IMR-90 (cell line): ENCODE data around the gene NR2C2. TPM values are rescaled to one million over a fixed set of nuclear protein-coding genes. Genes with fewer than 3 reads are reported as not detected.

Source experiments
- ATAC-seq: fragments of 200-7000 bp; cut with Tn5 transposase; 2 replicates; pipeline ENCODE4 v1.9.1; 2020; ENCODE audit warnings: low read depth, mild to moderate bottlenecking, moderate library complexity
- BruUV-seq: library from RNA; stranded (reverse); fragments of 400-500 nt; replicated peaks from 2 replicates; lab custom pipeline; 2021; lab: Mats Ljungman, UMichigan
- CTCF ChIA-PET: fragments of 300-600 bp; formaldehyde crosslinking; extraction: SDS; loops from one replicate; lab custom pipeline; 2021; ENCODE audit warnings: antibody characterized with exemption; lab: Yijun Ruan, JAX
- POLR2A ChIA-PET: fragments of 300-600 bp; sonication (Branson Sonifier 250); formaldehyde crosslinking; loops from one replicate; lab custom pipeline; 2022; ENCODE audit warnings: antibody characterized with exemption; ENCODE audit not compliant: unreplicated experiment; lab: Charles Lee
- DNase-seq: peaks from one replicate; pipeline ENCODE4 v3.0.0; 2013
- H2AFZ ChIP-seq: replicated peaks from 2 replicates; pipeline ENCODE3; 2013; ENCODE audit warnings: low read length, mild to moderate bottlenecking; ENCODE audit not compliant: poor library complexity
- H2AK5ac ChIP-seq: 2 replicates; pipeline ENCODE4 v1.6.1; 2013; ENCODE audit warnings: low read depth, low read length, inconsistent platforms
- H2AK9ac ChIP-seq: replicated peaks from 2 replicates; pipeline ENCODE3; 2013; ENCODE audit warnings: mild to moderate bottlenecking, low read depth, low read length, moderate library complexity; ENCODE audit not compliant: poor library complexity
- H2BK120ac ChIP-seq: 2 replicates; pipeline ENCODE4 v1.6.1; 2013; ENCODE audit warnings: low read depth, low read length, inconsistent platforms
- H2BK15ac ChIP-seq: 3 replicates; pipeline ENCODE4 v1.6.1; 2013; ENCODE audit warnings: low read depth, low read length, inconsistent platforms
- H2BK20ac ChIP-seq: 2 replicates; pipeline ENCODE4 v1.6.1; 2013; ENCODE audit warnings: low read depth, mild to moderate bottlenecking, inconsistent platforms, low read length, moderate library complexity
- H2BK5ac ChIP-seq: 2 replicates; pipeline ENCODE4 v1.6.1; 2013; ENCODE audit warnings: mild to moderate bottlenecking, low read depth, low read length, inconsistent platforms; ENCODE audit not compliant: poor library complexity, severe bottlenecking
- H3K14ac ChIP-seq: replicated peaks from 2 replicates; pipeline ENCODE4 v1.6.1; 2013; ENCODE audit warnings: low read depth, low read length, inconsistent platforms
- H3K18ac ChIP-seq: 2 replicates; pipeline ENCODE4 v1.6.1; 2013; ENCODE audit warnings: low read depth, low read length, control low read depth
- H3K23ac ChIP-seq: 2 replicates; pipeline ENCODE4 v1.6.1; 2013; ENCODE audit warnings: low read depth, low read length, inconsistent platforms
- H3K27ac ChIP-seq: 2 replicates; pipeline ENCODE4 v1.5.1; 2013; ENCODE audit warnings: mild to moderate bottlenecking, control low read depth, low read length; ENCODE audit not compliant: insufficient read depth
- H3K27me3 ChIP-seq: 2 replicates; pipeline ENCODE4 v1.6.1; 2013; ENCODE audit warnings: low read length; ENCODE audit not compliant: control insufficient read depth, insufficient read depth
- H3K36me3 ChIP-seq: 2 replicates; pipeline ENCODE4 v1.6.1; 2013; ENCODE audit warnings: low read length, mixed read lengths; ENCODE audit not compliant: control insufficient read depth, insufficient read depth
- H3K4ac ChIP-seq: 2 replicates; pipeline ENCODE4 v1.6.1; 2013; ENCODE audit warnings: low read depth, low read length, inconsistent platforms
- H3K4me1 ChIP-seq: 2 replicates; pipeline ENCODE4 v1.6.1; 2013; ENCODE audit warnings: low read length, mixed read lengths; ENCODE audit not compliant: control insufficient read depth, insufficient read depth
- H3K4me2 ChIP-seq: 2 replicates; pipeline ENCODE4 v1.6.1; 2013; ENCODE audit warnings: low read depth, mild to moderate bottlenecking, control low read depth, low read length, moderate library complexity
- H3K4me3 ChIP-seq: 2 replicates; pipeline ENCODE4 v1.5.1; 2013; ENCODE audit warnings: low read depth, mild to moderate bottlenecking, control low read depth, low read length, moderate library complexity; ENCODE audit not compliant: insufficient read depth
- H3K56ac ChIP-seq: 2 replicates; pipeline ENCODE4 v1.6.1; 2013; ENCODE audit warnings: low read length, inconsistent platforms; ENCODE audit not compliant: insufficient read depth; ENCODE audit errors: extremely low read depth
- H3K79me1 ChIP-seq, 2 experiments: 2 replicates each; pipeline ENCODE4 v1.6.1; 2013; ENCODE audit warnings: low read length in 2 of 2, inconsistent platforms in 1 of 2, low read depth in 1 of 2
- H3K9ac ChIP-seq: 2 replicates; pipeline ENCODE4 v1.6.1; 2013; ENCODE audit warnings: low read depth, low read length, control low read depth
- H3K9me1 ChIP-seq: 2 replicates; pipeline ENCODE4 v1.6.1; 2013; ENCODE audit warnings: low read length, inconsistent platforms; ENCODE audit not compliant: insufficient read depth
- H3K9me3 ChIP-seq: 2 replicates; pipeline ENCODE4 v1.6.1; 2013; ENCODE audit warnings: low read length; ENCODE audit not compliant: control insufficient read depth, insufficient read depth
- H4K20me1 ChIP-seq: 2 replicates; pipeline ENCODE4 v1.6.1; 2013; ENCODE audit warnings: low read length, inconsistent platforms; ENCODE audit not compliant: insufficient read depth
- H4K5ac ChIP-seq: 2 replicates; pipeline ENCODE4 v1.6.1; 2013; ENCODE audit warnings: mild to moderate bottlenecking, low read depth, low read length, control low read depth
- H4K8ac ChIP-seq, 2 experiments: 2 replicates each; pipeline ENCODE4 v1.6.1; 2013; ENCODE audit warnings: low read depth in 2 of 2, low read length in 2 of 2, control low read depth in 1 of 2, inconsistent platforms in 1 of 2
- H4K91ac ChIP-seq: 2 replicates; pipeline ENCODE4 v1.6.1; 2013; ENCODE audit warnings: low read depth, low read length, inconsistent platforms; ENCODE audit not compliant: insufficient read depth
- BHLHE40 ChIP-seq: fragments of 150-350 bp; IDR thresholded peaks from 2 replicates; pipeline ENCODE4 v1.6.1; 2016; ENCODE audit warnings: mild to moderate bottlenecking, low read depth, low read length
- CEBPB ChIP-seq: IDR thresholded peaks from 2 replicates; pipeline ENCODE4 v1.6.1; 2012; ENCODE audit warnings: low read depth, low read length, improper control_type of control experiment
- CHD1 ChIP-seq: IDR thresholded peaks from 2 replicates; pipeline ENCODE4 v1.6.1; 2012; ENCODE audit warnings: low read depth, low read length, improper control_type of control experiment
- ELK1 ChIP-seq: fragments of 150-350 bp; IDR thresholded peaks from 2 replicates; pipeline ENCODE4 v1.6.1; 2016; ENCODE audit warnings: low read depth, mild to moderate bottlenecking, low read length, moderate library complexity, borderline replicate concordance
- FOS ChIP-seq: fragments of 150-350 bp; IDR thresholded peaks from 2 replicates; pipeline ENCODE4 v1.6.1; 2016; ENCODE audit warnings: low read depth, low read length
- MAZ ChIP-seq: IDR thresholded peaks from 2 replicates; pipeline ENCODE4 v1.6.1; 2012; ENCODE audit warnings: low read depth, mild to moderate bottlenecking, low read length, improper control_type of control experiment, moderate library complexity, borderline replicate concordance
- MXI1 ChIP-seq: IDR thresholded peaks from 2 replicates; pipeline ENCODE4 v1.6.1; 2012; ENCODE audit warnings: low read depth, mild to moderate bottlenecking, low read length, moderate library complexity, borderline replicate concordance
- NFE2L2 ChIP-seq: fragments of 150-350 bp; IDR thresholded peaks from 2 replicates; pipeline ENCODE4 v1.6.1; 2016; ENCODE audit warnings: low read depth, mild to moderate bottlenecking, low read length
- POLR2A ChIP-seq: IDR thresholded peaks from 2 replicates; pipeline ENCODE4 v1.6.1; 2012; ENCODE audit warnings: mild to moderate bottlenecking, low read depth, low read length
- RAD21 ChIP-seq: IDR thresholded peaks from 2 replicates; pipeline ENCODE4 v1.6.1; 2012; ENCODE audit warnings: low read length, improper control_type of control experiment
- SMC3 ChIP-seq: fragments of 150-350 bp; IDR thresholded peaks from 2 replicates; pipeline ENCODE4 v1.6.1; 2016; ENCODE audit warnings: low read depth, mild to moderate bottlenecking, antibody characterized with exemption, low read length, moderate library complexity
- USF2 ChIP-seq: fragments of 150-350 bp; IDR thresholded peaks from 2 replicates; pipeline ENCODE4 v1.6.1; 2017; ENCODE audit warnings: mild to moderate bottlenecking, antibody characterized with exemption, low read length, low read depth
- WGBS, 2 experiments: methylation state at CpG; one replicate each; pipeline versions ENCODE4 v1.1.5 to v1.1.7; 2013; ENCODE audit warnings: missing lambda C conversion rate in 2 of 2; ENCODE audit not compliant: insufficient read length in 1 of 2; ENCODE audit errors: extremely low coverage in 2 of 2; 5-methylcytosine and 5-hydroxymethylcytosine counted together
- dilution Hi-C: fragments of 300-500 bp; cut with HindIII; formaldehyde crosslinking; loops from one replicate; pipeline ENCODE4 v1.14.3; 2018; ENCODE audit warnings: low sequenced_read_pairs; ENCODE audit not compliant: unreplicated experiment
- in situ Hi-C: fragments of 300-500 bp; cut with MboI; formaldehyde crosslinking; loops from 3 replicates; pipeline ENCODE4 v1.14.3; 2019; ENCODE audit warnings: low sequenced_read_pairs, inconsistent platforms, mixed read lengths
- intact Hi-C: fragments of 100-400 bp; cut with micrococcal nuclease; formaldehyde crosslinking; loops from 2 replicates; pipeline ENCODE4 v1.10.0; 2022
- polyA plus RNA-seq, 3 experiments: library from polyadenylated mRNA; depleted of rRNA; stranded (reverse); fragments of >200 nt; gene quantifications; 2 replicates each; pipeline ENCODE4 v1.2.3, GENCODE V29; 2012; ENCODE audit warnings: low replicate concordance in 1 of 3
- total RNA-seq: library from RNA; depleted of rRNA; stranded (reverse); fragments of >200 nt; gene quantifications from 2 replicates; pipeline ENCODE4 v1.2.3, GENCODE V29; 2012

NR2C2 gene
- total and polyA plus RNA-seq, 2 of the 4 experiments (the other 2 are of a cell fraction), result 10.4 to 13.8 TPM

- TF ChIP-seq ELK1 (no peak), SMC3 (no peak)
These were observed 117.6 kb downstream of the NR2C2 start, which contains the start of gene MRPS25 (continued) for GRCh38 chr3:15064835-15065549.

- BruUV-seq, result no TSS peak
- Histone ChIP-seq H3K27ac (no peak overlapping the region), H3K4me3 (peak overlapping the region; percentile 93; the same call in 1 of the 2 replicates), H3K9ac (no peak overlapping the region), H3K4ac (peak overlapping the region; percentile 26; the same call in 1 of the 2 replicates), H2BK15ac (no peak overlapping the region), H2BK5ac (peak overlapping the region; percentile 32), H3K27me3 (no peaks in the 10 kb centered on the region), H3K9me1 (0 out of 2 replicates have a peak, but pooled peaks cover 4% of the 10 kb centered on the region), H3K79me1 (peaks cover 16 to 24% of the 10 kb centered on the region in 2 experiments), H4K5ac (peak overlapping the region; percentile 4), H2BK20ac (0 out of 2 replicates have a peak overlapping the region, but pooled peaks have one; percentile 1), H2BK120ac (no peak overlapping the region), H2AK9ac (no peak overlapping the region), H3K18ac (no peak overlapping the region), H4K8ac (peak overlapping the region; percentile 84), H4K20me1 (peaks cover 8% of the 10 kb centered on the region), H3K4me1 (peaks cover 9% of the 10 kb centered on the region), H3K4me2 (peak overlapping the region; percentile 83), H4K91ac (no peak overlapping the region), H3K36me3 (0 out of 2 replicates have a peak, but pooled peaks cover 1% of the 10 kb centered on the region), H3K56ac (no peak overlapping the region), H3K9me3 (no peaks in the 10 kb centered on the region), H2AFZ (peak overlapping the region; percentile 99), H3K14ac (peak overlapping the region; percentile 76; the same call in 1 of the 2 replicates), H2AK5ac (no peak overlapping the region), H3K23ac (peak overlapping the region; percentile 48; the same call in 1 of the 2 replicates)
- WGBS, 2 experiments, result 12% methylated on average over 5 of the region's 16 CpGs; no CpG with 5 or more reads in 1 of the 2 experiments
- ChIA-PET POLR2A (interaction anchor here (1.0 kb wide), 1 partner anchor 89 kb away, joined by 3 read pairs; no protein-coding TSS in a partner anchor), CTCF (interaction anchor here (0.6 kb wide), 1 partner anchor 779 kb away, joined by 3 read pairs; no protein-coding TSS in a partner anchor)
- ATAC-seq (no peak), DNase-seq (no peak)
- in situ Hi-C loops (no loop called here), intact Hi-C loops (no loop called here), dilution Hi-C loops (no loop called here)
- no peak for TF ChIP-seq MAZ
- no peak for TF ChIP-seq NFE2L2
- TF ChIP-seq USF2, result no peak
- no peak for TF ChIP-seq MXI1
- no peak for TF ChIP-seq CEBPB
- no peak for TF ChIP-seq CHD1
- no peak for TF ChIP-seq SMC3
- TF ChIP-seq BHLHE40, result no peak
- TF ChIP-seq POLR2A, result no peak
- no peak for TF ChIP-seq ELK1
- TF ChIP-seq FOS, result no peak
- TF ChIP-seq RAD21, result no peak
These were observed 118.2 kb downstream of the NR2C2 start for GRCh38 chr3:15065550-15066007.
